Measurements from ENCODE around the gene OSBPL6. TPM values are rescaled to one million over a fixed set of nuclear protein-coding genes. Genes with fewer than 3 reads are reported as not detected.
A peak's percentile ranks its signal among the peaks of the same experiment; 100 is the strongest.
"Not testable (repeated sequence)": the region's sequence is repeated elsewhere in the genome, so short reads cannot be mapped to it uniquely, and the experiment has no call there.

Gene OSBPL6
- total RNA-seq, 2 donors from 2014 or later: 5.5 to 6.1 TPM

DNA sequence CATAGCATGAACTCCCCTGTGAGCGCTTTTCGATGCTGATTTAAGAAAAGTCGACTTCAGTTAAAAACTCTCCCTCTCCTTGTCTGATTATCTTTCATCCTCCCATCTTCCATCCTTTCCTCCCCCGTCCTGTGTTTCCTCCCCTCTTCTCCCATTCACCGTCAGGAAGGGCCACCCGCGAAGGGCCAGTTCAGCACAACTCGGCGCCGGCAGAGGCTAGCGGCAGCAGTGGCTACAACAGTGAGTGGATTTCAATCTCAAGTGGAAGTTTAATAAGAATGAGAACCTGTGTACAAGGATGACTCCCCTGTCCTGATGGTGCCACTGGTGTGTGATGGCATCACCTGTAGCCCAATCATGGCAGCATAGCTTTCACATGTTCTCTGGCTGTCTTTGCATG is 149.8 kb downstream of the OSBPL6 start:
- ATAC-seq (replicated peaks in 1 of 2) (no peak), DNase-seq (no peak)
- Mint-ChIP-seq H3K27ac (no peak overlapping the region), H3K4me1 (ENCODE audit: low read depth) (no peaks in the 10 kb centered on the region), H3K36me3 (ENCODE audit: insufficient read depth in 2 of 2) (no peaks in the 10 kb centered on the region), H3K4me3 (no peak overlapping the region), H3K27me3 (ENCODE audit: low read depth) (peaks cover 37% of the 10 kb centered on the region), H3K9me3 (no peaks in the 10 kb centered on the region)

- H3K27ac Mint-ChIP-seq: no peak overlapping the region
- DNase-seq (no peak), ATAC-seq (replicated peaks in 1 of 2) (no peak)
- H3K36me3 Mint-ChIP-seq (ENCODE audit: insufficient read depth in 2 of 2): no peaks in the 10 kb centered on the region
- H3K4me1 Mint-ChIP-seq (ENCODE audit: low read depth): no peaks in the 10 kb centered on the region
- no peak overlapping the region for H3K4me3 Mint-ChIP-seq
- H3K27me3 Mint-ChIP-seq (ENCODE audit: low read depth): peaks cover 32% of the 10 kb centered on the region
- H3K9me3 Mint-ChIP-seq: no peaks in the 10 kb centered on the region
These were observed 151.6 kb downstream of the OSBPL6 start for GRCh38 chr2:178345951-178346350.

GRCh38 chr2:178350051-178350450 is 155.7 kb downstream of the OSBPL6 start:
- Mint-ChIP-seq H3K27me3 (ENCODE audit: low read depth) (peaks cover 27% of the 10 kb centered on the region), H3K36me3 (ENCODE audit: insufficient read depth in 2 of 2) (peaks cover 0 to 4% of the 10 kb centered on the region in 2 donors)

GRCh38 chr2:178357704-178358103 is 163.4 kb downstream of the OSBPL6 start:
- H3K36me3 Mint-ChIP-seq (ENCODE audit: insufficient read depth in 2 of 2); H3K9me3 Mint-ChIP-seq; H3K4me1 Mint-ChIP-seq (ENCODE audit: low read depth); DNase-seq; H3K27ac Mint-ChIP-seq; ATAC-seq (replicated peaks in 1 of 2); H3K4me3 Mint-ChIP-seq: not testable (repeated sequence)
- peaks cover 14% of the 10 kb centered on the region for H3K27me3 Mint-ChIP-seq (ENCODE audit: low read depth)

More at GRCh38 chr2:178350051-178350450, 155.7 kb downstream of the OSBPL6 start:
- DNase-seq (no peak), ATAC-seq (replicated peaks in 1 of 2) (no peak)
- H3K4me3 Mint-ChIP-seq: no peak overlapping the region
- peaks cover 4 to 8% of the 10 kb centered on the region in 2 donors for H3K9me3 Mint-ChIP-seq
- no peak overlapping the region for H3K27ac Mint-ChIP-seq
- H3K4me1 Mint-ChIP-seq (ENCODE audit: low read depth): no peaks in the 10 kb centered on the region

DNA sequence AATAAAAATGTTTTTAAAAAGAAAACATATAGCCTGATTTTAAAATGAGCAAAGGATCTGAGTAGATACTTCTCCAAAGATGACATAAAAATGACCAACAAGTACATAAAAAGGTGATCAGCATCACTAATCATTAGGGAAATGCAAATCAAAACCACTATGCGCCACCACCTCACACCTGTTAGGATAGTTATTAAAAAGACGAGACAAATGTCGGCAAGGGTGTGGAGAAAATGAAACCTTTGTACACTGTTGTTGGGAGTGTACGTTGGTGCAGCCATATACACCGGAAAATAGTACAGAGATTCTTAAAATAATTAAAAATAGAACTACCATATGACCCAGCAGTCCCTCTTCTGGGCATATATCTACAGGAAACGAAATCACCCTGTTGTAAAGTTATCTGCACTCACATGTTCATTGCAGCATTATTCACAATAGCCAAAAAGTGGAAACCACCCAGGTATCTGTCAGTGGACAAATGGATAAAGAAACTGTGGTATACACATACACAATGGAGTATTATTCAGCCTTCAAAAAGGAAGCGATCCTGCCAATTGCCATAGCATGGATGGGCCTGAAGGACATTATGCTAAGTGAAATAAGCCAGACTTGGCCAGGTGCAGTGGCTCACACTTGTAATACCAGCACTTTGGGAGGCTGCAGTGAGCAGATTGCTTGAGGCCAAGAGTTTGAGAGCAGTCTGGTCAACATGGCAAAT is 165.0 kb downstream of the OSBPL6 start:
- ATAC-seq (replicated peaks in 1 of 2): no peak
- no peaks in the 10 kb centered on the region for H3K4me1 Mint-ChIP-seq (ENCODE audit: low read depth)

DNA sequence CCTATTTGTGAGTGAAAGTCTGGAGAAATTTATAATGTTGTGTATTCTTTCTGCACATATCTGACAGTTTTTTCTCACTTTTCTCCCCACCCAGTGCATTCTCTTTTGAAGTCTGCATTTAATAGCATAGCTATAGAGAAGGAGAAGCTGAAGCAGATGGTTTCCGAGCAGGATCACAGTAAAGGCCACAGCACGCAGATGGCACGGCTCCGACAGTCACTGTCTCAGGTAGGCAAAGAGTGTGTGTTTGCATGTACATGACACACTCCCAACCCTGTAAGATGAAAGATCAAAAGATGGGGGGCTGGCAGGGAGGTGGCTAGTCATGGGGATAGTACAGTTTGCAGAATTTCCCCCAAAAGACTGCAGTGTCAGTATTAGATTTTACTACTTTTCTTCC is 167.3 kb downstream of the OSBPL6 start:
- Mint-ChIP-seq H3K27ac (no peak overlapping the region), H3K27me3 (ENCODE audit: low read depth) (peaks cover 8% of the 10 kb centered on the region), H3K36me3 (ENCODE audit: insufficient read depth in 2 of 2) (no peaks in the 10 kb centered on the region), H3K4me1 (ENCODE audit: low read depth) (no peaks in the 10 kb centered on the region), H3K4me3 (no peak overlapping the region), H3K9me3 (peaks cover 1 to 2% of the 10 kb centered on the region in 2 donors)
- no peak for ATAC-seq (replicated peaks in 1 of 2)
- no peak for DNase-seq

More for the DNA sequence above, 165.0 kb downstream of the OSBPL6 start:
- H3K36me3 Mint-ChIP-seq (ENCODE audit: insufficient read depth in 2 of 2): peaks cover 0 to 1% of the 10 kb centered on the region in 2 donors
- peaks cover 10% of the 10 kb centered on the region for H3K27me3 Mint-ChIP-seq (ENCODE audit: low read depth)
- no peak for DNase-seq
- no peak overlapping the region for H3K4me3 Mint-ChIP-seq
- H3K9me3 Mint-ChIP-seq: peaks cover 4 to 6% of the 10 kb centered on the region in 2 donors
- H3K27ac Mint-ChIP-seq: no peak overlapping the region

- no peaks in the 10 kb centered on the region for H3K36me3 Mint-ChIP-seq (ENCODE audit: insufficient read depth in 2 of 2)
- ATAC-seq (replicated peaks in 1 of 2): no peak
- H3K4me1 Mint-ChIP-seq (ENCODE audit: low read depth): no peaks in the 10 kb centered on the region
- DNase-seq: no peak
- H3K4me3 Mint-ChIP-seq: no peak overlapping the region
- H3K9me3 Mint-ChIP-seq: peaks cover 1% of the 10 kb centered on the region in 2 donors
- no peak overlapping the region for H3K27ac Mint-ChIP-seq
- peaks cover 8% of the 10 kb centered on the region for H3K27me3 Mint-ChIP-seq (ENCODE audit: low read depth)
These were observed 168.9 kb downstream of the OSBPL6 start for GRCh38 chr2:178363252-178363651.

GRCh38 chr2:178365116-178365515 is 170.8 kb downstream of the OSBPL6 start:
- Mint-ChIP-seq H3K9me3 (no peaks in the 10 kb centered on the region), H3K27me3 (ENCODE audit: low read depth) (peaks cover 8% of the 10 kb centered on the region), H3K4me3 (no peak overlapping the region), H3K36me3 (ENCODE audit: insufficient read depth in 2 of 2) (no peaks in the 10 kb centered on the region), H3K4me1 (ENCODE audit: low read depth) (no peaks in the 10 kb centered on the region), H3K27ac (no peak overlapping the region)
- ATAC-seq (replicated peaks in 1 of 2) (no peak), DNase-seq (no peak)

- H3K4me1 Mint-ChIP-seq (ENCODE audit: low read depth): no peaks in the 10 kb centered on the region
- H3K36me3 Mint-ChIP-seq (ENCODE audit: insufficient read depth in 2 of 2): no peaks in the 10 kb centered on the region
- H3K9me3 Mint-ChIP-seq: no peaks in the 10 kb centered on the region
- ATAC-seq (replicated peaks in 1 of 2) (no peak), DNase-seq (no peak)
- no peak overlapping the region for H3K4me3 Mint-ChIP-seq
- H3K27ac Mint-ChIP-seq: no peak overlapping the region
- H3K27me3 Mint-ChIP-seq (ENCODE audit: low read depth): peaks cover 14% of the 10 kb centered on the region
These were observed 172.1 kb downstream of the OSBPL6 start for GRCh38 chr2:178366412-178366811.

DNA sequence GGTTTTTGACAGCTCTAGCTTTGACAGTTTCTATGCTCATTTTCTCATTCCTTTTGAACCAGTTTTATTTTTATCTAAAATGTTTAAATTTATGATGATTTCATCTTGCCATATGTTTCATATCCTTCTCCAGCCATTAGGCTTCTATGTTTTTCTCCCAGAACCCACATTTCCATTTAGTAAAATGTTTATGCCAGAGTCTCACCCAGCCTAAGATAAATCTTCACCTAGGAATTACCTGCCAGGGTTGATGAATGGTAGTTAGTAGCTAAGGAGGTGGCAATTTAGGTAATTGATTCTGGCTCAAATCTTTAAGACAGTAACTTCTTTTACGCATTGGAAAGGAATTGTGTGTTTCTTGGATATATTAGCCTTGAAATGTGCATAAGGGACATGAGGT is 173.0 kb downstream of the OSBPL6 start:
- H3K27me3 Mint-ChIP-seq (ENCODE audit: low read depth): peaks cover 14% of the 10 kb centered on the region
- no peak for DNase-seq
- H3K36me3 Mint-ChIP-seq (ENCODE audit: insufficient read depth in 2 of 2): no peaks in the 10 kb centered on the region
- no peak overlapping the region for H3K27ac Mint-ChIP-seq
- H3K4me3 Mint-ChIP-seq: no peak overlapping the region
- no peaks in the 10 kb centered on the region for H3K9me3 Mint-ChIP-seq
- no peaks in the 10 kb centered on the region for H3K4me1 Mint-ChIP-seq (ENCODE audit: low read depth)
- ATAC-seq (replicated peaks in 1 of 2): no peak

DNA sequence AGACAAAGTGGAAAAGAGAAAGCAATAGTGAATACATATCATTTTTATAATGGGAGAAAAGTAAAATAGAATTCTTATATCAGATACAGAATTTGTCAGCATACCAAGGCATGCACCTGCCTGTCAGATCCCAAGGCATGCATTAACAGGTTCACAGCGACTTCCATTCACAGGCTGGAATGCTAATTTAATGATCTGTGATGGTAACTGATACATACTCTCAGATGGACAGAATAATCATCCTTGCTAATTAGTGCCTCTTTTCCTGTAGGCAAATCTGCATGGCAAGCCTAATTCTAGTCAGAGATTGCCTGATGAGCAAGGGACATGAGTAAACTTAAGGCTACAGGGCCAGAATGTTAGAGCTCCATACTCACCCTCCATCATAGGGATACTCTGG is 180.6 kb downstream of the OSBPL6 start:
- ATAC-seq (replicated peaks in 1 of 2) (no peak), DNase-seq (no peak)
- H3K27me3 Mint-ChIP-seq (ENCODE audit: low read depth): peaks cover 21% of the 10 kb centered on the region
- no peak overlapping the region for H3K27ac Mint-ChIP-seq
- no peaks in the 10 kb centered on the region for H3K9me3 Mint-ChIP-seq
- no peak overlapping the region for H3K4me3 Mint-ChIP-seq
- H3K36me3 Mint-ChIP-seq (ENCODE audit: insufficient read depth in 2 of 2): no peaks in the 10 kb centered on the region
- no peaks in the 10 kb centered on the region for H3K4me1 Mint-ChIP-seq (ENCODE audit: low read depth)

- H3K27me3 Mint-ChIP-seq (ENCODE audit: low read depth): peaks cover 16% of the 10 kb centered on the region
- H3K4me3 Mint-ChIP-seq: no peak overlapping the region
- DNase-seq (no peak), ATAC-seq (replicated peaks in 1 of 2) (no peak)
- H3K36me3 Mint-ChIP-seq (ENCODE audit: insufficient read depth in 2 of 2): no peaks in the 10 kb centered on the region
- H3K27ac Mint-ChIP-seq: no peak overlapping the region
- no peaks in the 10 kb centered on the region for H3K4me1 Mint-ChIP-seq (ENCODE audit: low read depth)
- H3K9me3 Mint-ChIP-seq: no peaks in the 10 kb centered on the region
These were observed 182.7 kb downstream of the OSBPL6 start for GRCh38 chr2:178377046-178377445.

DNA sequence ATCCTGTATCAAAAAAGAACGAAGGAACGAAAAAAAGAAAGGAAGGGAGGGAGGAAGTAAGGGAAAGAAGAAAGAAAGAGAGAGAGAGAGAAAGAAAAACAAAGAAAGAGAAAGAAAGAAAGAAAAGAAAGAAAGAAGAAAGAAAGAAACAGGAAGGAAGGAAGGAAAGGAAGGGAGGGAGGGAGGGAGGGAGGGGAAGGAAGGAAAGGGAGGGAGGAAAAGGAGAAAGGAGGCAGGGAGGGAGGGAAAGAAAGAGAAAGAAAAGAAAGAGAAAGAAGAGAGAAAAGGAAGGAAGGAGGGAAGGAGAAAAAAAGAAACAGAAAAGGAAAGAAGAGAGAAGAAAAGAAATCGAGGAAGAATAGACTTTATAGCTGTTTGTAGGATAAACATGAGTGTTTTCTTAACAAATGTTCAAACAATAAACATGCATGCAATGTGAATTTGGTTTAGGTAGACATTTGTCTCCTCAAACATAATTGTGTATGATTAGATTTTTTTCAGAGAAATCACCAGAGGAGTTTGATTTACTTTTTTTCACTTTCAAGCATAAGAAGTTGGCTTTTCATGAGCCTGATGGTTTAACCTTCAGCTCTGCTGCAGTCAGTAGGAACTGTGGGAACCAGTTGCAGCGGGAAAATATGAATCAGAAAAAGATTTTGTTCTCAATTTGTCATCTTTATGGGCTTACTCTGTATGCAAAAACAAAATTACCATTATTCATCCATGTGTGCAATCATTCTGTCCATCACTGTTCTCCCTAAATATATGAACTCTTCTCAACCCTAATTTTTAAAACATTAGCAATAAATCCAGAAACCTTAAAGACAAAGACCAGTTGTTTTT is 185.1 kb downstream of the OSBPL6 start:
- H3K4me1 Mint-ChIP-seq (ENCODE audit: low read depth): no peaks in the 10 kb centered on the region
- no peaks in the 10 kb centered on the region for H3K36me3 Mint-ChIP-seq (ENCODE audit: insufficient read depth in 2 of 2)
- no peak for DNase-seq
- H3K27me3 Mint-ChIP-seq (ENCODE audit: low read depth): peaks cover 16% of the 10 kb centered on the region
- no peaks in the 10 kb centered on the region for H3K9me3 Mint-ChIP-seq
- ATAC-seq (replicated peaks in 1 of 2): peak in 1 of 2 donors; percentile 41
- no peak overlapping the region for H3K27ac Mint-ChIP-seq
- no peak overlapping the region for H3K4me3 Mint-ChIP-seq

Measured in activated T-cell treated with anti-CD3 and anti-CD28 coated beads, Interleukin-2, amount 50 U/mL, for 72 hours (primary cell).